ENCODE data around the gene SSRP1.

The SSRP1 gene

GRCh38 chr11:57309106-57310059 lies 26.3 kb downstream of the SSRP1 start:
- Histone ChIP-seq H3K79me2 (ENCODE audit: control insufficient read depth, insufficient read depth, low read length, poor library complexity) (peaks cover 30% of the 10 kb centered on the region), H4K12ac (ENCODE audit: low read depth, low read length) (peak overlapping the region; percentile 3), H3K4me3 (ENCODE audit: low read depth, low read length) (peak overlapping the region; percentile 9), H3K18ac (ENCODE audit: low read length) (peak overlapping the region; percentile 66), H3K23ac (ENCODE audit: low read length) (no peak overlapping the region), H2BK5ac (ENCODE audit: low read depth, low read length, poor library complexity) (no peak overlapping the region), H2AK5ac (ENCODE audit: low read length) (peak overlapping the region; percentile 15), H4K91ac (ENCODE audit: low read depth, low read length) (no peak overlapping the region), H2BK12ac (ENCODE audit: low read length) (peak overlapping the region; percentile 15), H2AFZ (ENCODE audit: insufficient read depth, low read length, poor library complexity) (no peak overlapping the region), H3K4ac (ENCODE audit: low read depth, low read length) (peak overlapping the region; percentile 57), H3K9ac (ENCODE audit: low read length) (no peak overlapping the region), H3K9me3 (ENCODE audit: insufficient read depth, low read depth, low read length) (no peaks in the 10 kb centered on the region), H3K14ac (ENCODE audit: low read length) (peak overlapping the region; percentile 11), H3K27me3 (ENCODE audit: insufficient read depth, low read length) (no peaks in the 10 kb centered on the region), H2BK120ac (ENCODE audit: insufficient read depth, low read length, poor library complexity) (no peak overlapping the region), H3K4me1 (ENCODE audit: control insufficient read depth in 1 of 2, insufficient read depth in 2 of 2, low read length in 2 of 2) (peaks cover 47 to 58% of the 10 kb centered on the region in 2 experiments), H3K4me2 (ENCODE audit: low read length) (no peak overlapping the region), H4K8ac (ENCODE audit: low read depth, low read length) (peak overlapping the region; percentile 4), H3K36me3 (ENCODE audit: control insufficient read depth in 1 of 2, insufficient read depth in 2 of 2, low read length in 2 of 2) (peaks cover 66 to 75% of the 10 kb centered on the region in 2 experiments), H3K27ac (ENCODE audit: low read depth, low read length) (no peak overlapping the region), H3K79me1 (ENCODE audit: low read length) (peaks cover 14% of the 10 kb centered on the region)
- DNase-seq = no peak
- no CpG with 5 or more reads among the region's 24 CpGs for WGBS (ENCODE audit: extremely low coverage, insufficient coverage, insufficient read length)

- Histone ChIP-seq H3K4me2 (ENCODE audit: low read length) (no peak overlapping the region), H2BK120ac (ENCODE audit: insufficient read depth, low read length, poor library complexity) (no peak overlapping the region), H4K8ac (ENCODE audit: low read depth, low read length) (peak overlapping the region; percentile 8), H3K27ac (ENCODE audit: low read depth, low read length) (no peak overlapping the region), H3K9me3 (ENCODE audit: insufficient read depth, low read depth, low read length) (no peaks in the 10 kb centered on the region), H3K9ac (ENCODE audit: low read length) (no peak overlapping the region), H3K4me3 (ENCODE audit: low read depth, low read length) (no peak overlapping the region), H3K79me1 (ENCODE audit: low read length) (peaks cover 14% of the 10 kb centered on the region), H2BK12ac (ENCODE audit: low read length) (no peak overlapping the region), H3K23ac (ENCODE audit: low read length) (no peak overlapping the region), H3K4me1 (ENCODE audit: control insufficient read depth in 1 of 2, insufficient read depth in 2 of 2, low read length in 2 of 2) (peaks cover 49 to 66% of the 10 kb centered on the region in 2 experiments), H4K91ac (ENCODE audit: low read depth, low read length) (no peak overlapping the region), H3K36me3 (ENCODE audit: control insufficient read depth in 1 of 2, insufficient read depth in 2 of 2, low read length in 2 of 2) (peaks cover 66 to 74% of the 10 kb centered on the region in 2 experiments), H2BK5ac (ENCODE audit: low read depth, low read length, poor library complexity) (no peak overlapping the region), H2AK5ac (ENCODE audit: low read length) (no peak overlapping the region), H3K79me2 (ENCODE audit: control insufficient read depth, insufficient read depth, low read length, poor library complexity) (peaks cover 30% of the 10 kb centered on the region), H4K12ac (ENCODE audit: low read depth, low read length) (peak overlapping the region; percentile 3), H3K18ac (ENCODE audit: low read length) (peak overlapping the region; percentile 66), H3K14ac (ENCODE audit: low read length) (no peak overlapping the region), H3K27me3 (ENCODE audit: insufficient read depth, low read length) (no peaks in the 10 kb centered on the region), H3K4ac (ENCODE audit: low read depth, low read length) (peak overlapping the region; percentile 57), H2AFZ (ENCODE audit: insufficient read depth, low read length, poor library complexity) (no peak overlapping the region)
- DNase-seq = no peak
- WGBS (ENCODE audit: extremely low coverage, insufficient coverage, insufficient read length) = no CpG with 5 or more reads among the region's 10 CpGs
Observed at GRCh38 chr11:57308426-57309060, 27.1 kb downstream of the SSRP1 start.

- Histone ChIP-seq H2BK5ac (ENCODE audit: low read depth, low read length, poor library complexity) (no peak overlapping the region), H3K14ac (ENCODE audit: low read length) (no peak overlapping the region), H3K4ac (ENCODE audit: low read depth, low read length) (peak overlapping the region; percentile 52), H3K9me3 (ENCODE audit: insufficient read depth, low read depth, low read length) (no peaks in the 10 kb centered on the region), H3K18ac (ENCODE audit: low read length) (peak overlapping the region; percentile 17), H4K12ac (ENCODE audit: low read depth, low read length) (no peak overlapping the region), H2BK120ac (ENCODE audit: insufficient read depth, low read length, poor library complexity) (no peak overlapping the region), H2BK12ac (ENCODE audit: low read length) (no peak overlapping the region), H2AK5ac (ENCODE audit: low read length) (no peak overlapping the region), H3K79me1 (ENCODE audit: low read length) (peaks cover 14% of the 10 kb centered on the region), H3K4me1 (ENCODE audit: control insufficient read depth in 1 of 2, insufficient read depth in 2 of 2, low read length in 2 of 2) (peaks cover 46 to 67% of the 10 kb centered on the region in 2 experiments), H3K9ac (ENCODE audit: low read length) (no peak overlapping the region), H3K4me3 (ENCODE audit: low read depth, low read length) (no peak overlapping the region), H3K23ac (ENCODE audit: low read length) (no peak overlapping the region), H3K36me3 (ENCODE audit: control insufficient read depth in 1 of 2, insufficient read depth in 2 of 2, low read length in 2 of 2) (peaks cover 66 to 74% of the 10 kb centered on the region in 2 experiments), H4K8ac (ENCODE audit: low read depth, low read length) (no peak overlapping the region), H3K27ac (ENCODE audit: low read depth, low read length) (no peak overlapping the region), H4K91ac (ENCODE audit: low read depth, low read length) (no peak overlapping the region), H3K79me2 (ENCODE audit: control insufficient read depth, insufficient read depth, low read length, poor library complexity) (peaks cover 30% of the 10 kb centered on the region), H3K4me2 (ENCODE audit: low read length) (no peak overlapping the region), H2AFZ (ENCODE audit: insufficient read depth, low read length, poor library complexity) (no peak overlapping the region), H3K27me3 (ENCODE audit: insufficient read depth, low read length) (no peaks in the 10 kb centered on the region)
- WGBS (ENCODE audit: extremely low coverage, insufficient coverage, insufficient read length) = no CpG with 5 or more reads among the region's 7 CpGs
- peak in 1 of 2 donors; percentile 12 for DNase-seq
Observed at GRCh38 chr11:57307666-57308270, 27.9 kb downstream of the SSRP1 start.

- H3K18ac ChIP-seq (ENCODE audit: low read length) = peak overlapping the region; percentile 28
- H3K4me2 ChIP-seq (ENCODE audit: low read length) = peak overlapping the region; percentile 14
- H2AFZ ChIP-seq (ENCODE audit: insufficient read depth, low read length, poor library complexity) = no peak overlapping the region
- WGBS (ENCODE audit: extremely low coverage, insufficient coverage, insufficient read length) = no CpG with 5 or more reads among the region's 9 CpGs
- H3K14ac ChIP-seq (ENCODE audit: low read length) = no peak overlapping the region
- no peak overlapping the region for H3K23ac ChIP-seq (ENCODE audit: low read length)
- H3K4me3 ChIP-seq (ENCODE audit: low read depth, low read length) = no peak overlapping the region
- H3K4ac ChIP-seq (ENCODE audit: low read depth, low read length) = peak overlapping the region; percentile 1
- no peak overlapping the region for H2BK120ac ChIP-seq (ENCODE audit: insufficient read depth, low read length, poor library complexity)
- H2AK5ac ChIP-seq (ENCODE audit: low read length) = no peak overlapping the region
- H3K4me1 ChIP-seq (ENCODE audit: control insufficient read depth in 1 of 2, insufficient read depth in 2 of 2, low read length in 2 of 2) = peaks cover 40 to 60% of the 10 kb centered on the region in 2 experiments
- no peaks in the 10 kb centered on the region for H3K9me3 ChIP-seq (ENCODE audit: insufficient read depth, low read depth, low read length)
- peaks cover 66 to 74% of the 10 kb centered on the region in 2 experiments for H3K36me3 ChIP-seq (ENCODE audit: control insufficient read depth in 1 of 2, insufficient read depth in 2 of 2, low read length in 2 of 2)
- H3K79me1 ChIP-seq (ENCODE audit: low read length) = peaks cover 14% of the 10 kb centered on the region
- H4K8ac ChIP-seq (ENCODE audit: low read depth, low read length) = no peak overlapping the region
- H3K27me3 ChIP-seq (ENCODE audit: insufficient read depth, low read length) = no peaks in the 10 kb centered on the region
- no peak for DNase-seq
- peaks cover 30% of the 10 kb centered on the region for H3K79me2 ChIP-seq (ENCODE audit: control insufficient read depth, insufficient read depth, low read length, poor library complexity)
- H2BK5ac ChIP-seq (ENCODE audit: low read depth, low read length, poor library complexity) = no peak overlapping the region
- H4K91ac ChIP-seq (ENCODE audit: low read depth, low read length) = no peak overlapping the region
- H3K9ac ChIP-seq (ENCODE audit: low read length) = no peak overlapping the region
- no peak overlapping the region for H2BK12ac ChIP-seq (ENCODE audit: low read length)
- no peak overlapping the region for H4K12ac ChIP-seq (ENCODE audit: low read depth, low read length)
- H3K27ac ChIP-seq (ENCODE audit: low read depth, low read length) = no peak overlapping the region
Observed at GRCh38 chr11:57306940-57307565, 28.6 kb downstream of the SSRP1 start.
